Mesenteric fat pad (tissue), 1 donor: ENCODE results near the gene C11orf68. TPM values are rescaled to one million over a fixed set of nuclear protein-coding genes. Genes with fewer than 3 reads are reported as not detected.
A peak's percentile ranks its signal among the peaks of the same experiment; 100 is the strongest.

Source experiments
- DNase-seq: peaks from one replicate; pipeline ENCODE4 v3.0.0-alpha.2; 2020; ENCODE audit warnings: low spot score
- total RNA-seq: library from RNA; stranded (reverse); fragmentation: NEBNext Ultra II Directional; extraction: Animal tissue kit (Norgen Biotek cat#: 25700); gene quantifications from one replicate; pipeline ENCODE4 v1.2.1, GENCODE V29; 2021
- donor health status: DM: yes; HTN: yes; CAD: no.

The C11orf68 gene
- total RNA-seq, 1 donor from 2014 or later: 33.4 TPM

- DNase-seq: no peak
Observed at GRCh38 chr11:65944767-65945166, 25.9 kb upstream of the C11orf68 start.

GRCh38 chr11:65944191-65944590 is 25.3 kb upstream of the C11orf68 start:
- no peak for DNase-seq

GRCh38 chr11:65942531-65942930 is 23.7 kb upstream of the C11orf68 start:
- no peak for DNase-seq

GRCh38 chr11:65941720-65942310 is 23.0 kb upstream of the C11orf68 start:
- no peak for DNase-seq

- no peak for DNase-seq
Observed at GRCh38 chr11:65937766-65938165, 18.9 kb upstream of the C11orf68 start.

- DNase-seq: no peak
Observed at GRCh38 chr11:65934014-65934413, 15.2 kb upstream of the C11orf68 start.

- no peak for DNase-seq
Observed at GRCh38 chr11:65932558-65932919, 13.7 kb upstream of the C11orf68 start.

- DNase-seq: no peak
Observed at GRCh38 chr11:65931773-65932557, 13.1 kb upstream of the C11orf68 start.

- DNase-seq: no peak
Observed at GRCh38 chr11:65928667-65929066, 9.8 kb upstream of the C11orf68 start.

- no peak for DNase-seq
Observed at GRCh38 chr11:65927904-65928397, 9.1 kb upstream of the C11orf68 start.

- DNase-seq: no peak
Observed at GRCh38 chr11:65925397-65925796, 6.5 kb upstream of the C11orf68 start.

- no peak for DNase-seq
Observed at GRCh38 chr11:65922565-65922964, 3.7 kb upstream of the C11orf68 start.

GRCh38 chr11:65921876-65922275 is 3.0 kb upstream of the C11orf68 start:
- no peak for DNase-seq

- DNase-seq: no peak
Observed at GRCh38 chr11:65921033-65921555, 2.2 kb upstream of the C11orf68 start.

GRCh38 chr11:65920372-65920802 is 1.5 kb upstream of the C11orf68 start:
- no peak for DNase-seq

GRCh38 chr11:65919573-65920371 is 910 bp upstream of the C11orf68 start:
- DNase-seq: no peak

- peak; percentile 100 for DNase-seq
Observed at GRCh38 chr11:65919141-65919572, 295 bp upstream of the C11orf68 start, which contains the start of gene DRAP1. Gene DRAP1, plus strand, starts transcription at chr11:65919426. Its CDS starts 76 bp downstream, at chr11:65919502.

GRCh38 chr11:65917434-65918210 is 1.2 kb downstream of the C11orf68 start:
- DNase-seq: no peak

GRCh38 chr11:65917077-65917433 is 1.8 kb downstream of the C11orf68 start:
- DNase-seq: no peak

GRCh38 chr11:65916391-65916790 is 2.5 kb downstream of the C11orf68 start:
- DNase-seq: no peak

GRCh38 chr11:65915821-65916251 is 3.0 kb downstream of the C11orf68 start:
- peak; percentile 94 for DNase-seq
